GM12875 (cell line): Measurements from ENCODE around the gene TCF25.

Source experiments
- H3K4me3 ChIP-seq: one replicate; pipeline ENCODE4 v1.5.1; 2011; ENCODE audit warnings: low read depth, low read length, control low read depth
- CTCF ChIP-seq: IDR thresholded peaks from 2 replicates; pipeline ENCODE4 v1.5.1; 2011; ENCODE audit warnings: low read depth, mild to moderate bottlenecking, control low read depth, inconsistent platforms, low read length, moderate library complexity, borderline replicate concordance; ENCODE audit not compliant: insufficient read depth

Gene TCF25

DNA sequence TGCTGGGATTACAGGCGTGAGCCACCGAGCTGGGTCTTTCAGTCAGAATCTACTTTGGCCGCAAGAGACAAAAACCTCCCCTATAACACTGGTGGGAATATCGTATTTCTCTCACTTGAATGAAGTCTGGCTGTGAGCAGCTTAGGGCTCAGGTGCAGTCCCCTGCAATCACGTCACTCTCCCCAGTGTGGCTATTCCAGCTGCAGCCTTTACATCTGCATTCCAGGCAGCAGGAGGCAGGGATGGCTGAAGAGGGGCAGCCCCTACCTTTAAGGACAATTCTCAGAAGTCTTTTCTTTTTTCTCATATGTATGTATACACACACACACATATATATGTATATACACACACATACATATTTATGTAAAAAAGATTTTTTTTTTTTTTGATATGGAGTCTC lies 78.1 kb downstream of the TCF25 start:
- no peak for TF ChIP-seq CTCF
- no peak overlapping the region for H3K4me3 ChIP-seq

GRCh38 chr16:89952049-89952448 lies 78.7 kb downstream of the TCF25 start:
- no peak for TF ChIP-seq CTCF

GRCh38 chr16:89952551-89952950 lies 79.2 kb downstream of the TCF25 start:
- H3K4me3 ChIP-seq = no peak overlapping the region
- no peak for TF ChIP-seq CTCF

More at GRCh38 chr16:89952049-89952448, 78.7 kb downstream of the TCF25 start:
- H3K4me3 ChIP-seq = no peak overlapping the region

- TF ChIP-seq CTCF = no peak
- no peak overlapping the region for H3K4me3 ChIP-seq
Measured at GRCh38 chr16:89953671-89954406, 80.4 kb downstream of the TCF25 start.

DNA sequence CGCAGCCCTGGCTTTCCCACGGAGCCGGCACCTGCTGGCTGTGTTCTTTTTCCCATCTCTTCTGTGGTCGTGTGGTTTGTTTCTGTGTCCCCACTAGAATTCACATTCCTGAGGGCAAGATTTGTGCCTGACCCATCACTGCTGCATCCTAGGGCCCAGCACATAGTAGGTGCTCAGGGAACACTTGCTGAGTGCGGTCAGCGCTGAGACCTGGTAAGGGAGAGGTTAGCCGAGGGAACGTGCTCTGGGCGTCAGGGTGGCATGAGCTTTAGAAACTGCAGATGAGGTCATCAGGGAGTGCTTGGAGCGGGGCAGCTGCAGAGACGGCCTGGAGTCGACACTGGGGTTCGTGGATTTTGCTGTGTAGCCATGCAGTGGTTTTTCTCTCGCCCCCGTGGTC lies 81.1 kb downstream of the TCF25 start:
- no peak for TF ChIP-seq CTCF
- H3K4me3 ChIP-seq = no peak overlapping the region

DNA sequence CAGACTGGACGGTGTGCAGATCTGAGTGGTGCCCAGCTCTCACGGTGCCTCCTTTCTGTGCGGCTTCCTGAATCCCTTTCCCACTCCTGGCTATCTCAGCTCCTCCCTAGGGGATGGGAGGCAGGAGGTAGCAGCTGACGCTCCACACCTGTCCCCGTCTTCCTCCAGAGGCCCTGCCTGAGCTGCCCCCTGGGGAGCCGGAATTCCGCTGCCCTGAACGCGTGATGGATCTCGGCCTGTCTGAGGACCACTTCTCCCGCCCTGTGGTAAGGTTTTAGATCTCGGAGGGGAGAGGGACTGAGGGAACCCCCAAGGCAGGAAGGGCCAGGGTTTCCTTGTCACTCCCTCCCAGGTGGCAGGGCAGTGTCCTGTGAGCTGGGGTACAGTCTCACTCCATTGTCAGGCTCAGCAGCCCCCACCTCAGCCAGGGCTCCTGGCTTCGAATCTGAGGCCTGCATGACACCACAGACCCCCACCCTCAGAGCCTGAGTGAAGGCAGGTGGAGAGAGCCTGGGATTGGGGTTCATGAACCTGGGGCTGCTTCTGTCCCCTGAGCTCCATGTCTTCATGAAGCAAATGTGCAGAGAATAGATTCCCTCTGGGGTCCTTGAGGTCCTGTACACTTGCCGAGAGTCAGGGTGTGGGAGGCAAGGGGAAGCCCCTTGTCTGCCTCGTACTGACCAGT lies 81.8 kb downstream of the TCF25 start:
- H3K4me3 ChIP-seq = no peak overlapping the region
- no peak for TF ChIP-seq CTCF
